ENCODE results near the gene ZNF670.

DNA sequence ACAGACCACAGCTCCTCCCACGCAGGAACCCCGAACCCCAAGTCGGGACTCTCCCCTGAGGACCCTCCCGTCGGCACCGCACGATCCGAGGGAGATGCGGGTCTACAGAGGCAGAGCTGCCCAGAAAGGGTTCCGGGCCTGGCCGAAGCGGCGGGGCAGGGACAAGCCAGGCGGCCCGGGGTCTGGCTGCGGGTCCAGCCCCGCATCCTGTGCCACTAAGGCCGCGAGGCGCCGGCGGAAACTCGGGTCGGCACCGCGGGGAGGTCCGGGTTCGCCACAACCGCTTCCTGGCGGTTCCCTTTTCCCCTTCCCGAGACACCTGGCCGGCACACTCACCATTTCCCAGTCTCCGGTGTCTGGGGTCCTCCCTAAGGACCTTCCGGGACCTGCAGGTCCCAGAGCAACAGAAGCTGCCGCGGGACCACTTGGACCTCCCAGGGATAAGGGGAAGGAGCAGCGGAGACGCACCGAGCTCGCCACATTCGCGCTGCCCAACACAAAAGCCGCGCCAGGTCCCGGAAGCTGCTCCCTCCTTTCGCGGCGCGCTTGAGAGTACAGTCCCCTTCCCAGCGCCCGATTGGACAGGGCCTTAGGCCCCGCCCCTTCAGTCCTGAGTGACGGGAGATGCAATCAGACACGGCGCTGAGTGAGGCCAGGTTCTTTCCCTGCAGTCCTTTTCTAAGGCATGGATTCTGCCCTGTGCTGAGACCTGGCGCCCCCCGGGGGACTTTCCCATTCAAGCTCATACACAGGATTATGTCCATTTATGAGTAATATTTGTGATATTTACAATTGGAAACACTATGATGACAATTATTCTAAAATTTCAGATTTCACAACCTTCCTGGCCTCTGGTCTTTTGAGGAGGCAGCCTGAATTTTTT lies at the start of gene ZNF670:
- TF ChIP-seq CTCF (IDR thresholded peaks at IDR 0.05), result no peak
- peak; percentile 24 for TF ChIP-seq POLR2A (IDR thresholded peaks at IDR 0.05)
- no peak for TF ChIP-seq EP300 (IDR thresholded peaks at IDR 0.05)

Measured in ovary (tissue), 3 donors.